GM12801 (cell line): ENCODE results near the gene RASD2.

Experiments
- TF ChIP-seq, protein P1 (sequence below): IDR thresholded peaks from one replicate; pipeline ENCODE4 v1.5.1; 2011; ENCODE audit warnings: control low read depth; ENCODE audit not compliant: insufficient read length; ENCODE audit errors: extremely low read depth

RASD2 gene

DNA sequence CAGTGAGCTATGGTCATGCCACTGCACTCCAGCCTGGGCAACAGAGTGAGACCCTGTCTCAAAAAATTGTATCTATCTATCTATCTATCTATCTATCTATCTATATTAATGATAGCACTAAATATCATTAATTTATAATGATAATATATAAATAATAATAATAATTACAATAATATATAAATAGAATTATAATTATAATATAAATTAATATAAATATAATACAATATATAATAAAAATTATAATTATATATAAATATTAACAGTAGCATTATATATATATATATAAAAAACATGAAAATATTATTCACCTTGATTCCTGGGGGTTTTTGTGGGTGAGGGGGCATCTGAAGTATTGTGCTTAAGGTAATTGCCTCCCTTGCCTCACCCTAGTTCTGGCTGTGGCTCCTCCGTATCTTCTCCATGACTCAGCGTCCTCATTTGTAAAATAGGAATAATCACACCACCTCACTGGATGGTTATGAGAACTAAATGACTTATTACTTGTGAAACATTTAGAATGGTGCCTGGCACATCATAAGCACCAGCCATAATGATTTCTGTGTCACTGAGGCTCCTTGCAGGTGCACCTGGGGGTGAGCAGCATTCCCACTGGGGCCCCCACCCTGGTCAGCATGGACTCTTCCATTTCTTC lies 18.8 kb downstream of the RASD2 start:
- TF ChIP-seq, protein P1, sequence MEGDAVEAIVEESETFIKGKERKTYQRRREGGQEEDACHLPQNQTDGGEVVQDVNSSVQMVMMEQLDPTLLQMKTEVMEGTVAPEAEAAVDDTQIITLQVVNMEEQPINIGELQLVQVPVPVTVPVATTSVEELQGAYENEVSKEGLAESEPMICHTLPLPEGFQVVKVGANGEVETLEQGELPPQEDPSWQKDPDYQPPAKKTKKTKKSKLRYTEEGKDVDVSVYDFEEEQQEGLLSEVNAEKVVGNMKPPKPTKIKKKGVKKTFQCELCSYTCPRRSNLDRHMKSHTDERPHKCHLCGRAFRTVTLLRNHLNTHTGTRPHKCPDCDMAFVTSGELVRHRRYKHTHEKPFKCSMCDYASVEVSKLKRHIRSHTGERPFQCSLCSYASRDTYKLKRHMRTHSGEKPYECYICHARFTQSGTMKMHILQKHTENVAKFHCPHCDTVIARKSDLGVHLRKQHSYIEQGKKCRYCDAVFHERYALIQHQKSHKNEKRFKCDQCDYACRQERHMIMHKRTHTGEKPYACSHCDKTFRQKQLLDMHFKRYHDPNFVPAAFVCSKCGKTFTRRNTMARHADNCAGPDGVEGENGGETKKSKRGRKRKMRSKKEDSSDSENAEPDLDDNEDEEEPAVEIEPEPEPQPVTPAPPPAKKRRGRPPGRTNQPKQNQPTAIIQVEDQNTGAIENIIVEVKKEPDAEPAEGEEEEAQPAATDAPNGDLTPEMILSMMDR = no peak

DNA sequence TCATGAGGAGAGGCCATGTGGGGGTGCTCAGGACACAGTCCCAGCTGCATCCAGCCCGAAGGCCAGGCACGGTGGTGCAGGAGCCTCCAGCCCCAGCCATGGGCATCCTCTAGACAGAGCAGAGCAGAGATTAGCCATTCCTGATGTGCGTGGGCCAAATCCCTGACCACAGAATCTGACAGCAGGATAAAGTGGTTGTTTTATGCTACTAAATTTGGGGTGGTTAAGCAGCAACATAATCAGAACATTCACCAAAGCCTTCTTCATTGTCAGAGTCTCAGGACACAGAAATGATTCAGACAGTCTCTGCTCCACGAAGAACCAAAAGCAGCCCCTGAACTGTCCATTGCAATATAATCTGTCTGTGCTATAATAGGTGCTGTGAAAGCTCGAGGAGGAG lies 19.7 kb downstream of the RASD2 start:
- TF ChIP-seq, protein P1 = no peak

- TF ChIP-seq, protein P1 = no peak
These were observed 20.2 kb downstream of the RASD2 start for GRCh38 chr22:35560824-35561223.

DNA sequence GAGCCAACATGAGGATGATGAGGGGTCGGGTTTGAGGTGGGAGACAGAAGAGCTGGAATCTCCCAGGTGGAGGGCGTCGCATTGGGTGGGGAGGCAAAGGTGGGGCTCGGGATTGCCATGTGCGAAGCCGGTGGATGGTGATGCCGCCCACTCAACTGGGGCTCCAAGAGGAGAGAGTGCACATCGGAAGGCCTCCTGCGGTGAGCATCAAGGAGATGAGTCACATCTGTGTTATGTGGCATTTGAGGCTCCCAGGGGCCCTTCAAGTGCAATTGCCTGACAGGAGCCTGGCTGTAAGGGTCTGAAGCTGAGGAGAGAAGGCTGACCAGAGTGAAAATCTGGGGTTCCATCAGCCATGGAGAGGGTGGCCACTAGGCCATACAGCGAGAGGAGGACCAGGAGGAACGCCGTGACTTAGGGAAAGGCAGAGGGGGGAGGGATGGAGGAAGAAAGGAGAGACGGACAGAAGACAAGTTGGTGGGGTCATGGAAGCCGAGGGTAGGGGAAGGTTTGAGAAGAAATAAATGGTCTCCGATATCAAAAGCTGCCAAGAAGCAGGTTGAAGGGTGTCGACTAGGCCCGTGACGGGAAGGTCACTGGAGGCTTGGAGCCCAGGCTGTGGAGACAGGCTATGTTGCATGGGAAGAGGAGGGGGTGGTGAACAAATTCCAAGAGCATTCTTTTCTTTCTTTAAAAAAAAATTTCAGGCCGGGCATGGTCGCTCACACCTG lies 21.3 kb downstream of the RASD2 start:
- TF ChIP-seq, protein P1 = no peak

GRCh38 chr22:35563211-35563610 lies 22.6 kb downstream of the RASD2 start:
- TF ChIP-seq, protein P1 = no peak

DNA sequence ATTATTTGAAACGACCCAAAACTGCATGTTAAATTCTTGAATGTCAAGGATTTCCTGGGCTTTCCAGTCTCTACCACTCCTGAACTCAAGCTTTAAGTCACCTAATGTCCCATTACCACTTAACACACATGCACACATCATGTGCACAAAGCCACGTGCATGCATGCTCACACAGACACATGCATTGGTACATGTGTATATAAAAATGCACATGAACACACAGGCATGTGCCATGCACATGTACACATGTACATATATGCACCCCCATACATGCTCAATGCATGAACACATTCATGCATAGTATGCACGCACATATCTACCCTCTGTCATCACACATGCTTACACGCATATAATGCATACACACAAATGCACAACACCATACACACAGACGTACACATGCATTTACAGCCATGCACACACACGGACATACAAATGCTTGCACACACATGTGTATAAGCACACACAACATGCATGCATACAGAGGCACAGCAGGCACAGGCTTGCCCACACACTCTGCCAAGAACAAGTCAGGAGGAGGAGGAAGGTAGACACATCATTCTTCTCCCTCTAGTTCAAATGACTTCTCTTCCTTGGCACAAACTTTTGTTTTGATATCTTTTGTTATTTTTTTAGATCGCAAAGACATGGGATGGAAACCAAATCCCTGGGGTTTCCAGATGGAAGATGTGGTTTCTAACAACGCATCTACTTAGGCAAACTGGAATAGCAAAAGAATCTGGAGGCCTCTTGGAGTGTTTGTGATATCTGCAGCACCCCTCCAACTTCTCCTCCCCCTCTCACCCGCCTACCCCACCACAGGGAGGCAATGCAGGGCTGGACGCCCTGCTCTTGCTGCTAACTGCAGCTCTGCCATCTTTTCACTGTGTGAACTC lies 24.6 kb downstream of the RASD2 start:
- TF ChIP-seq, protein P1 = no peak
